IMR-90 (cell line): ENCODE results near the gene TMC4.
"Not testable (repeated sequence)": the region's sequence is repeated elsewhere in the genome, so short reads cannot be mapped to it uniquely, and the experiment has no call there.

Experiments used
- CEBPB ChIP-seq: IDR thresholded peaks from 2 replicates; pipeline ENCODE4 v1.6.1; 2012; ENCODE audit warnings: low read depth, low read length, improper control_type of control experiment
- CHD1 ChIP-seq: IDR thresholded peaks from 2 replicates; pipeline ENCODE4 v1.6.1; 2012; ENCODE audit warnings: low read depth, low read length, improper control_type of control experiment
- MAZ ChIP-seq: IDR thresholded peaks from 2 replicates; pipeline ENCODE4 v1.6.1; 2012; ENCODE audit warnings: low read depth, mild to moderate bottlenecking, low read length, improper control_type of control experiment, moderate library complexity, borderline replicate concordance
- MXI1 ChIP-seq: IDR thresholded peaks from 2 replicates; pipeline ENCODE4 v1.6.1; 2012; ENCODE audit warnings: low read depth, mild to moderate bottlenecking, low read length, moderate library complexity, borderline replicate concordance
- NFE2L2 ChIP-seq: fragments of 150-350 bp; IDR thresholded peaks from 2 replicates; pipeline ENCODE4 v1.6.1; 2016; ENCODE audit warnings: low read depth, mild to moderate bottlenecking, low read length
- POLR2A ChIP-seq: IDR thresholded peaks from 2 replicates; pipeline ENCODE4 v1.6.1; 2012; ENCODE audit warnings: mild to moderate bottlenecking, low read depth, low read length
- RAD21 ChIP-seq: IDR thresholded peaks from 2 replicates; pipeline ENCODE4 v1.6.1; 2012; ENCODE audit warnings: low read length, improper control_type of control experiment
- RFX5 ChIP-seq: IDR thresholded peaks from 2 replicates; pipeline ENCODE4 v1.8.0; 2012; ENCODE audit warnings: low read depth, mild to moderate bottlenecking, low read length, moderate library complexity
- SMC3 ChIP-seq: fragments of 150-350 bp; IDR thresholded peaks from 2 replicates; pipeline ENCODE4 v1.6.1; 2016; ENCODE audit warnings: low read depth, mild to moderate bottlenecking, antibody characterized with exemption, low read length, moderate library complexity
- TF ChIP-seq, protein P1 (sequence below): conservative IDR thresholded peaks from 2 replicates; pipeline ENCODE4 v1.5.1; 2012; ENCODE audit warnings: mild to moderate bottlenecking, low read depth, low read length, improper control_type of control experiment
- TF ChIP-seq, protein P2 (sequence below): fragments of 150-350 bp; IDR thresholded peaks from 2 replicates; pipeline ENCODE4 v1.6.1; 2017; ENCODE audit warnings: mild to moderate bottlenecking, antibody characterized with exemption, low read length, low read depth

DNA sequence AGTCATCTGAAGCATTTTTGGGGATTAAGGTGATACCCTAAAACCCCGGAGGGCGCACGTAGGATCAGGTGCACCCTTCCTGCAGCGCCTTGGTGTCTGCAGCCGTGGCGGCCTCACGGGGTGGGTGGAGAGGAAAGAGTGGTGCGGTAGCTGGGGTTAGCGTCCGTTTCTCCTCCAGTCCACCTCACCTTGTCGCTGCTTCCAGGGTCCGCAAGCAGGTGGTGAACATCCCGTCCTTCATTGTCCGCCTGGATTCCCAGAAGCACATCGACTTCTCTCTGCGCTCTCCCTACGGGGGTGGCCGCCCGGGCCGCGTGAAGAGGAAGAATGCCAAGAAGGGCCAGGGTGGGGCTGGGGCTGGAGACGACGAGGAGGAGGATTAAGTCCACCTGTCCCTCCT is 34.2 kb upstream of the TMC4 start:
- not testable (repeated sequence) for TF ChIP-seq POLR2A, MXI1, SMC3, MAZ, CEBPB, RAD21, CHD1, RFX5, NFE2L2
- TF ChIP-seq, protein P1, sequence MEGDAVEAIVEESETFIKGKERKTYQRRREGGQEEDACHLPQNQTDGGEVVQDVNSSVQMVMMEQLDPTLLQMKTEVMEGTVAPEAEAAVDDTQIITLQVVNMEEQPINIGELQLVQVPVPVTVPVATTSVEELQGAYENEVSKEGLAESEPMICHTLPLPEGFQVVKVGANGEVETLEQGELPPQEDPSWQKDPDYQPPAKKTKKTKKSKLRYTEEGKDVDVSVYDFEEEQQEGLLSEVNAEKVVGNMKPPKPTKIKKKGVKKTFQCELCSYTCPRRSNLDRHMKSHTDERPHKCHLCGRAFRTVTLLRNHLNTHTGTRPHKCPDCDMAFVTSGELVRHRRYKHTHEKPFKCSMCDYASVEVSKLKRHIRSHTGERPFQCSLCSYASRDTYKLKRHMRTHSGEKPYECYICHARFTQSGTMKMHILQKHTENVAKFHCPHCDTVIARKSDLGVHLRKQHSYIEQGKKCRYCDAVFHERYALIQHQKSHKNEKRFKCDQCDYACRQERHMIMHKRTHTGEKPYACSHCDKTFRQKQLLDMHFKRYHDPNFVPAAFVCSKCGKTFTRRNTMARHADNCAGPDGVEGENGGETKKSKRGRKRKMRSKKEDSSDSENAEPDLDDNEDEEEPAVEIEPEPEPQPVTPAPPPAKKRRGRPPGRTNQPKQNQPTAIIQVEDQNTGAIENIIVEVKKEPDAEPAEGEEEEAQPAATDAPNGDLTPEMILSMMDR = not testable (repeated sequence)
- TF ChIP-seq, protein P2, sequence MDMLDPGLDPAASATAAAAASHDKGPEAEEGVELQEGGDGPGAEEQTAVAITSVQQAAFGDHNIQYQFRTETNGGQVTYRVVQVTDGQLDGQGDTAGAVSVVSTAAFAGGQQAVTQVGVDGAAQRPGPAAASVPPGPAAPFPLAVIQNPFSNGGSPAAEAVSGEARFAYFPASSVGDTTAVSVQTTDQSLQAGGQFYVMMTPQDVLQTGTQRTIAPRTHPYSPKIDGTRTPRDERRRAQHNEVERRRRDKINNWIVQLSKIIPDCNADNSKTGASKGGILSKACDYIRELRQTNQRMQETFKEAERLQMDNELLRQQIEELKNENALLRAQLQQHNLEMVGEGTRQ = not testable (repeated sequence)
